ENCODE results near the gene SOX14. TPM values are rescaled to one million over a fixed set of nuclear protein-coding genes. Genes with fewer than 3 reads are reported as not detected.

Gene SOX14
- total RNA-seq, 1 donor = not detected

GRCh38 chr3:137765310-137766033 lies 1.4 kb downstream of the SOX14 start:
- Histone ChIP-seq H4K20me1 (ENCODE audit: insufficient read depth, low read length) (no peaks in the 10 kb centered on the region), H3K4me2 (ENCODE audit: insufficient read depth, low read length) (no peak overlapping the region), H3K4me3 (ENCODE audit: insufficient read depth, low read length) (no peak overlapping the region), H3K27me3 (ENCODE audit: insufficient read depth, low read length) (peaks cover 97% of the 10 kb centered on the region), H3K79me2 (ENCODE audit: insufficient read depth, low read length) (no peaks in the 10 kb centered on the region), H3K9me3 (ENCODE audit: low read depth, low read length) (no peaks in the 10 kb centered on the region), H3K36me3 (ENCODE audit: insufficient read depth, low read length) (no peaks in the 10 kb centered on the region), H3K4me1 (ENCODE audit: insufficient read depth, low read length) (no peaks in the 10 kb centered on the region), H2AFZ (ENCODE audit: low read length) (no peak overlapping the region), H3K27ac (ENCODE audit: low read depth, low read length) (no peak overlapping the region)
- peak; percentile 42 for DNase-seq (ENCODE audit: insufficient read length, low spot score, missing footprints)
- TF ChIP-seq, protein P1, sequence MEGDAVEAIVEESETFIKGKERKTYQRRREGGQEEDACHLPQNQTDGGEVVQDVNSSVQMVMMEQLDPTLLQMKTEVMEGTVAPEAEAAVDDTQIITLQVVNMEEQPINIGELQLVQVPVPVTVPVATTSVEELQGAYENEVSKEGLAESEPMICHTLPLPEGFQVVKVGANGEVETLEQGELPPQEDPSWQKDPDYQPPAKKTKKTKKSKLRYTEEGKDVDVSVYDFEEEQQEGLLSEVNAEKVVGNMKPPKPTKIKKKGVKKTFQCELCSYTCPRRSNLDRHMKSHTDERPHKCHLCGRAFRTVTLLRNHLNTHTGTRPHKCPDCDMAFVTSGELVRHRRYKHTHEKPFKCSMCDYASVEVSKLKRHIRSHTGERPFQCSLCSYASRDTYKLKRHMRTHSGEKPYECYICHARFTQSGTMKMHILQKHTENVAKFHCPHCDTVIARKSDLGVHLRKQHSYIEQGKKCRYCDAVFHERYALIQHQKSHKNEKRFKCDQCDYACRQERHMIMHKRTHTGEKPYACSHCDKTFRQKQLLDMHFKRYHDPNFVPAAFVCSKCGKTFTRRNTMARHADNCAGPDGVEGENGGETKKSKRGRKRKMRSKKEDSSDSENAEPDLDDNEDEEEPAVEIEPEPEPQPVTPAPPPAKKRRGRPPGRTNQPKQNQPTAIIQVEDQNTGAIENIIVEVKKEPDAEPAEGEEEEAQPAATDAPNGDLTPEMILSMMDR (IDR thresholded peaks at IDR 0.05; ENCODE audit: extremely low read depth, low read depth, low read length) = no peak

- H3K36me3 ChIP-seq (ENCODE audit: insufficient read depth, low read length) = no peaks in the 10 kb centered on the region
- no peak overlapping the region for H2AFZ ChIP-seq (ENCODE audit: low read length)
- no peaks in the 10 kb centered on the region for H3K79me2 ChIP-seq (ENCODE audit: insufficient read depth, low read length)
- H4K20me1 ChIP-seq (ENCODE audit: insufficient read depth, low read length) = no peaks in the 10 kb centered on the region
- peak; percentile 58 for DNase-seq (ENCODE audit: insufficient read length, low spot score, missing footprints)
- H3K9me3 ChIP-seq (ENCODE audit: low read depth, low read length) = no peaks in the 10 kb centered on the region
- peaks cover 100% of the 10 kb centered on the region for H3K27me3 ChIP-seq (ENCODE audit: insufficient read depth, low read length)
- H3K27ac ChIP-seq (ENCODE audit: low read depth, low read length) = no peak overlapping the region
- no peak overlapping the region for H3K4me2 ChIP-seq (ENCODE audit: insufficient read depth, low read length)
- no peak overlapping the region for H3K4me3 ChIP-seq (ENCODE audit: insufficient read depth, low read length)
- TF ChIP-seq, protein P1 (IDR thresholded peaks at IDR 0.05; ENCODE audit: extremely low read depth, low read depth, low read length) = no peak
- H3K4me1 ChIP-seq (ENCODE audit: insufficient read depth, low read length) = no peaks in the 10 kb centered on the region
Observed at GRCh38 chr3:137766041-137766875, 2.1 kb downstream of the SOX14 start.

DNA sequence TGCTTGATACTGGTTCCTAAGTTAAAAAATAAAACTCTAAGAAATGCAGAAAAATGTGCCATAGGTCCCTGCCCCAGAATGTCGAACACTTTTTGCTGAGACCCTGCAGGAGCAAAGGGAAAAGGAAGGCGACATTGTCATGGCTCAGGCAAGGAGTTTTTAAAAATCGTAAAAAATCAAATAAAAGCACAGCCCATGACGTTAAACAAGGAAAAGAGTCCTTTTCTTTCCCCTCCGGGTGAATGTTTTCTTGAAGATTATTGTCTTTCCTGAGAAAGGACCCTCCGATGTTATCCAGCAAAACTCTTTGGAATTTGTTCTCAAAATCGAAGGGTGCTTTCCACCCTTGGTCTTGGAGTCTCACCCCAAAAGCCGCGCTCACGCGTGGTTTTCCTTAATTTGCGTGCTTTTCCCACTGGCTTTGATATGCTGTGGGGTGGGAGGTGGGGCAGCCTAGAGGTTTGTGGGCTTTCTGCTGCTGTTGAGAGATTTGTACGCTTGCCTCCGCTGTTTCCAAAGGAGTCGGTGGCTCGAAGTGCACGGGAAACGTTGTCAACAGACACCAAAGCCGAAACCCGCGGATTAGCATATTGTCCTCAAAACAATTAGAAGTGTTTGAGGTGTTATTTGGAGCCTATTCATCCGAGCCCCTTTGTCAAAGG lies 2.9 kb downstream of the SOX14 start:
- H3K27ac ChIP-seq (ENCODE audit: low read depth, low read length) = no peak overlapping the region
- no peaks in the 10 kb centered on the region for H3K4me1 ChIP-seq (ENCODE audit: insufficient read depth, low read length)
- no peaks in the 10 kb centered on the region for H3K9me3 ChIP-seq (ENCODE audit: low read depth, low read length)
- H3K27me3 ChIP-seq (ENCODE audit: insufficient read depth, low read length) = peaks cover 100% of the 10 kb centered on the region
- H2AFZ ChIP-seq (ENCODE audit: low read length) = no peak overlapping the region
- H3K4me3 ChIP-seq (ENCODE audit: insufficient read depth, low read length) = no peak overlapping the region
- H3K36me3 ChIP-seq (ENCODE audit: insufficient read depth, low read length) = no peaks in the 10 kb centered on the region
- no peak overlapping the region for H3K4me2 ChIP-seq (ENCODE audit: insufficient read depth, low read length)
- H4K20me1 ChIP-seq (ENCODE audit: insufficient read depth, low read length) = no peaks in the 10 kb centered on the region
- H3K79me2 ChIP-seq (ENCODE audit: insufficient read depth, low read length) = no peaks in the 10 kb centered on the region
- TF ChIP-seq, protein P1 (IDR thresholded peaks at IDR 0.05; ENCODE audit: extremely low read depth, low read depth, low read length) = no peak
- peak; percentile 25 for DNase-seq (ENCODE audit: insufficient read length, low spot score, missing footprints)

All from osteoblast (primary cell).